ENCODE data around the gene E2F8.

The E2F8 gene

GRCh38 chr11:19201737-19202605, 38.8 kb downstream of the E2F8 start, which contains the start of gene CSRP3:
TSS of gene CSRP3 (minus strand) at chr11:19201983. CDS start at chr11:19192448, 9,535 bp downstream.
- H3K27me3 Mint-ChIP-seq (ENCODE audit: low read depth, poor library complexity), result peaks cover 3% of the 10 kb centered on the region
- TF ChIP-seq, protein P1, sequence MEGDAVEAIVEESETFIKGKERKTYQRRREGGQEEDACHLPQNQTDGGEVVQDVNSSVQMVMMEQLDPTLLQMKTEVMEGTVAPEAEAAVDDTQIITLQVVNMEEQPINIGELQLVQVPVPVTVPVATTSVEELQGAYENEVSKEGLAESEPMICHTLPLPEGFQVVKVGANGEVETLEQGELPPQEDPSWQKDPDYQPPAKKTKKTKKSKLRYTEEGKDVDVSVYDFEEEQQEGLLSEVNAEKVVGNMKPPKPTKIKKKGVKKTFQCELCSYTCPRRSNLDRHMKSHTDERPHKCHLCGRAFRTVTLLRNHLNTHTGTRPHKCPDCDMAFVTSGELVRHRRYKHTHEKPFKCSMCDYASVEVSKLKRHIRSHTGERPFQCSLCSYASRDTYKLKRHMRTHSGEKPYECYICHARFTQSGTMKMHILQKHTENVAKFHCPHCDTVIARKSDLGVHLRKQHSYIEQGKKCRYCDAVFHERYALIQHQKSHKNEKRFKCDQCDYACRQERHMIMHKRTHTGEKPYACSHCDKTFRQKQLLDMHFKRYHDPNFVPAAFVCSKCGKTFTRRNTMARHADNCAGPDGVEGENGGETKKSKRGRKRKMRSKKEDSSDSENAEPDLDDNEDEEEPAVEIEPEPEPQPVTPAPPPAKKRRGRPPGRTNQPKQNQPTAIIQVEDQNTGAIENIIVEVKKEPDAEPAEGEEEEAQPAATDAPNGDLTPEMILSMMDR (IDR thresholded peaks at IDR 0.05), result no peak
- H3K4me1 Mint-ChIP-seq, result peaks cover 25% of the 10 kb centered on the region
- no peak for DNase-seq
- peaks cover 12% of the 10 kb centered on the region for H3K9me3 Mint-ChIP-seq
- H3K27ac Mint-ChIP-seq, result no peak within 1 kb of the TSS
- H3K36me3 Mint-ChIP-seq (ENCODE audit: low read depth), result no peaks in the 10 kb centered on the region
- H3K4me3 Mint-ChIP-seq, result no peak within 1 kb of the TSS

DNA sequence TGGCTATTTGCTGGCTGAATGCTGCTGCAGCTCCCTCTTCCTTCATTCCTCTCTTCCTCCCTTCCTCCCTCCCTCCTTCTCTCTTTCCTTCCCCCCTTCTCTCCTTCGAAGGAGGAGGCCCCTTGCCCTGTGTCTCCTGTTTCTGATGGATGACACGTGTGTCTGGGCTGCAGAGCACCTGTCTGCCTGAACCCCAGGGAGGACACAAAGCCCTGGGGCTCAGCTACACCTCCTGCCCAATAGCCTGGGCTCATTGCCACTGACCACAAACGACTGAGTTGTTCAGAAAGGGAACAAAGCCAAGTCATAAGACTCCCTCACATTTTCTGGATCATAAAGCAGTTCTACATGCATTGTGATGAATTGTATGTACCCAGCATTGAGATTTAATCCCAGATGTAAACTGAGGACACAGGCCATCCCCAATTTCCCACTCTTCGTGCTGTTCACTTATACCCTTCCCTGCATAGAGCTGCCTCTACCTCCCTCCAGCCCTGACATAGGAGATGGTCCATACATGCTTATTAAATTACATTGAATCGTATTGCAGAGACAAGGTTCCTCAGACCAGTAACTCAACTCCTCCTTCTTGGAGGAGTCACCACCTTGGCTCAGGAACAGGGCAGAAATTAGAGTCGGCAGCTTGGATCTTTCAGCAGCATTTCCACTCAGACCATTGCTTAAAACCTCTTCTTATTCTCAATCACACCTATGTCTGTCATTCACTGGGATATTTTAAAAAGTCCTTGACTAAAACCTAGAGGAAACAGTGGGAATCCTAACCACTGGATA, 40.1 kb downstream of the E2F8 start:
- H3K27ac Mint-ChIP-seq, result no peak overlapping the region

DNA sequence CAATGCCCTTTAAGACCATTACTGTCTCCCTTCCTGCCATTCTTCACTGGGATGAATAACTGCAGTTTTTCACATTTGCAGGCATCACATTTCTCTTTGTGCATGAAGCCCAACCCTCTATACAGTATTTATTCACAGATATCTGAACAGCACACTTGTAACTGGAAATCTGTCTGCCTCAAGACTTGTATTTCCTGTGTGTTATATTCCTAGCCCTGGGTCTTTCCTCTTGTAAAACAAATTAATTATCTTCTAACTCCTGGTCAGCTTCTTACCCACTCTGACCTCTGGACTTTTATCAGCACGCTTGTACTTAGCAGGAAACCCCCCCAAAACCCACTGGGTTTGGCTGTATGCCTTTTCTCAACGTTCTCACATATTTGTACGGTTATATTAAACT, 41.0 kb downstream of the E2F8 start:
- peaks cover 24% of the 10 kb centered on the region for H3K4me1 Mint-ChIP-seq
- TF ChIP-seq, protein P1 (IDR thresholded peaks at IDR 0.05), result no peak
- peaks cover 12% of the 10 kb centered on the region for H3K9me3 Mint-ChIP-seq
- no peaks in the 10 kb centered on the region for H3K36me3 Mint-ChIP-seq (ENCODE audit: low read depth)
- no peak overlapping the region for H3K27ac Mint-ChIP-seq
- DNase-seq, result no peak
- no peak overlapping the region for H3K4me3 Mint-ChIP-seq
- peaks cover 3% of the 10 kb centered on the region for H3K27me3 Mint-ChIP-seq (ENCODE audit: low read depth, poor library complexity)

More for the DNA sequence above, 40.1 kb downstream of the E2F8 start:
- H3K27me3 Mint-ChIP-seq (ENCODE audit: low read depth, poor library complexity), result peaks cover 3% of the 10 kb centered on the region
- no peaks in the 10 kb centered on the region for H3K36me3 Mint-ChIP-seq (ENCODE audit: low read depth)
- TF ChIP-seq, protein P1 (IDR thresholded peaks at IDR 0.05), result no peak
- peaks cover 12% of the 10 kb centered on the region for H3K9me3 Mint-ChIP-seq
- peaks cover 20% of the 10 kb centered on the region for H3K4me1 Mint-ChIP-seq
- no peak for DNase-seq
- no peak overlapping the region for H3K4me3 Mint-ChIP-seq

- H3K27me3 Mint-ChIP-seq (ENCODE audit: low read depth, poor library complexity), result peaks cover 3% of the 10 kb centered on the region
These were observed 41.7 kb downstream of the E2F8 start for GRCh38 chr11:19199048-19199447.

DNA sequence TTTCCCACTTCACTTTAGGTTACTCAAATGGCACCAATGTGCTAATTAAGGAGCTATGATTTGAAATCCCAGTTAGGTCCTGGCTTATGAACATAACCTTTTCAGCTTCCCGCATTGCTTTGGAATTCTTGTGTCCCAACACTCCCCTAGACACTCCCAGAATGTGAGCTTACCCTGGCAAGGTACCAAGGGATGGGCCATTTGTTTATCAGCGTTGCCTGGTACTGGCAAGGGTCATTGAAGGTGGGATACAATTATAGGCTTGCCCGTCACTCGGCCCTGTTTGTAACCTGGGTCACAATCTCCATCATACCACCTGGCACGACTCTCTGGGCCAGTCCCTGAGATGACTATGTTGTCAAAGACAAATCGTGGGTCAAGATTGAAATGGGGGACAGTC, 44.3 kb downstream of the E2F8 start:
- no peak for DNase-seq
- Mint-ChIP-seq H3K4me1 (peaks cover 16% of the 10 kb centered on the region), H3K27me3 (ENCODE audit: low read depth, poor library complexity) (peaks cover 6% of the 10 kb centered on the region), H3K9me3 (peaks cover under 1% of the 10 kb centered on the region), H3K4me3 (no peak overlapping the region), H3K27ac (no peak overlapping the region), H3K36me3 (ENCODE audit: low read depth) (no peaks in the 10 kb centered on the region)
- TF ChIP-seq, protein P1 (IDR thresholded peaks at IDR 0.05), result no peak

More at GRCh38 chr11:19199048-19199447, 41.7 kb downstream of the E2F8 start:
- DNase-seq, result no peak
- no peak overlapping the region for H3K27ac Mint-ChIP-seq
- H3K4me1 Mint-ChIP-seq, result peaks cover 24% of the 10 kb centered on the region
- H3K9me3 Mint-ChIP-seq, result peaks cover 12% of the 10 kb centered on the region
- H3K4me3 Mint-ChIP-seq, result no peak overlapping the region
- H3K36me3 Mint-ChIP-seq (ENCODE audit: low read depth), result no peaks in the 10 kb centered on the region
- TF ChIP-seq, protein P1 (IDR thresholded peaks at IDR 0.05), result no peak

All from nephron progenitor cell (in vitro differentiated cells).